HL-60 (cell line): ENCODE measurements around the gene YTHDF1.
"Not testable (repeated sequence)": the region's sequence is repeated elsewhere in the genome, so short reads cannot be mapped to it uniquely, and the experiment has no call there.

Source experiments
- DNase-seq, 2 experiments: peaks; one replicate each; pipeline ENCODE4 v3.0.0-alpha.2; 2010 to 2020; ENCODE audit warnings: low read depth in 1 of 2, low spot score in 1 of 2
- H3K27ac ChIP-seq: fragments of 250-450 bp; sonication (Bioruptor Pico); replicated peaks from 2 replicates; pipeline ENCODE4 v1.5.1; 2020; ENCODE audit warnings: mild to moderate bottlenecking, moderate library complexity
- H3K27me3 ChIP-seq: fragments of 250-450 bp; sonication (Bioruptor Pico); 2 replicates; pipeline ENCODE4 v1.5.1; 2021; ENCODE audit warnings: mild to moderate bottlenecking, moderate library complexity; ENCODE audit not compliant: insufficient read depth, poor library complexity, severe bottlenecking
- H3K4me3 ChIP-seq: replicated peaks from 2 replicates; pipeline ENCODE4 v1.5.1; 2011; ENCODE audit warnings: mild to moderate bottlenecking, control low read depth, low read length; ENCODE audit not compliant: insufficient read depth
- GABPA ChIP-seq: IDR thresholded peaks from 2 replicates; pipeline ENCODE4 v1.6.1; 2012; ENCODE audit warnings: low read depth
- POLR2AphosphoS5 ChIP-seq: IDR thresholded peaks from 2 replicates; pipeline ENCODE4 v1.6.1; 2012; ENCODE audit warnings: low read depth
- SPI1 ChIP-seq: IDR thresholded peaks from 2 replicates; pipeline ENCODE4 v1.6.1; 2012; ENCODE audit warnings: low read depth, mild to moderate bottlenecking, borderline replicate concordance
- TF ChIP-seq, protein P1 (sequence below): IDR thresholded peaks from one replicate; pipeline ENCODE4 v1.5.1; 2011; ENCODE audit warnings: low read length, control low read depth, inconsistent platforms; ENCODE audit not compliant: insufficient read depth
- TF ChIP-seq, protein P2 (sequence below): IDR thresholded peaks from 2 replicates; pipeline ENCODE4 v1.6.1; 2012; ENCODE audit warnings: low read depth; ENCODE audit not compliant: insufficient replicate concordance

Gene YTHDF1

DNA sequence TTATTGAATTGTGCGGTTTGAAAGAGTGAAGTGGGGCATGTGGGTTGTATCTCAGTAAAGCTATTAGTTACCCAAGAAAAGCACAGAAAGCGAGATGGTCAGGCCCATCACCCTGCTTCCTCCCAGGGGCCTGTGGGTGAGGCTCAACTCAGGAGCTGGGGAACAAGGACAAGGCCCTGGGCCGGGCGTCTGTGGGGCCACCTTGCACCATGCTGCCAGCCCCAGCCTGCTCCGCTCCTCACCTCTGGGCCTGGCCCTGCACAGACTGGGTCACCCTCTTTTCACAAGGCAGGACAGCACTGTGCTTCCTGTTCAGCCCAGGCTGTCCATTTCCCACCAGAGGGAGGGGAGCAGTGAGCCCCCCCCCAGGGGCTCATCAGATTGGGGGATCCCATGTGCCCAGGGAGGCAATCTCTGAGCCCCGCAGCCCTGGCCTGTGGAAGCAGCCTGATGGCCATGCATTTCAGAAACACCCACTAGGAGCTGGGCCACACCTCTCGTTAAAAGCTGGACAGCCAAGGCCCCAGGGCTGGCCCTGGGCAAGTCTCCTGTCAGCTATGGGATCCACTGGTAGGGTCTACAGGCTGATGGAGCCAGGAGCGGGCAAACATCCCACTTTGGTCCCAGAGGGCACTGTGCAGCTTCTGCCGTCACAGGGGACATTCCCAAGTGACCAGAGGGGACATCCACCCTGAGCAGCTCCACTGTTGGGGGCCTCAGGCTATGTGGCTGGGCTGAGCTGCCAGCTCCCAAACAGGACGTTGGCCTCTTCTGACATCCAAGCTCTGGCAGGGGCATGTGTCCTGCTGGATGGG is 55.9 kb downstream of the YTHDF1 start:
- TF ChIP-seq POLR2AphosphoS5 = no peak
- no peak for TF ChIP-seq GABPA
- TF ChIP-seq, protein P1, sequence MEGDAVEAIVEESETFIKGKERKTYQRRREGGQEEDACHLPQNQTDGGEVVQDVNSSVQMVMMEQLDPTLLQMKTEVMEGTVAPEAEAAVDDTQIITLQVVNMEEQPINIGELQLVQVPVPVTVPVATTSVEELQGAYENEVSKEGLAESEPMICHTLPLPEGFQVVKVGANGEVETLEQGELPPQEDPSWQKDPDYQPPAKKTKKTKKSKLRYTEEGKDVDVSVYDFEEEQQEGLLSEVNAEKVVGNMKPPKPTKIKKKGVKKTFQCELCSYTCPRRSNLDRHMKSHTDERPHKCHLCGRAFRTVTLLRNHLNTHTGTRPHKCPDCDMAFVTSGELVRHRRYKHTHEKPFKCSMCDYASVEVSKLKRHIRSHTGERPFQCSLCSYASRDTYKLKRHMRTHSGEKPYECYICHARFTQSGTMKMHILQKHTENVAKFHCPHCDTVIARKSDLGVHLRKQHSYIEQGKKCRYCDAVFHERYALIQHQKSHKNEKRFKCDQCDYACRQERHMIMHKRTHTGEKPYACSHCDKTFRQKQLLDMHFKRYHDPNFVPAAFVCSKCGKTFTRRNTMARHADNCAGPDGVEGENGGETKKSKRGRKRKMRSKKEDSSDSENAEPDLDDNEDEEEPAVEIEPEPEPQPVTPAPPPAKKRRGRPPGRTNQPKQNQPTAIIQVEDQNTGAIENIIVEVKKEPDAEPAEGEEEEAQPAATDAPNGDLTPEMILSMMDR = no peak
- TF ChIP-seq, protein P2, sequence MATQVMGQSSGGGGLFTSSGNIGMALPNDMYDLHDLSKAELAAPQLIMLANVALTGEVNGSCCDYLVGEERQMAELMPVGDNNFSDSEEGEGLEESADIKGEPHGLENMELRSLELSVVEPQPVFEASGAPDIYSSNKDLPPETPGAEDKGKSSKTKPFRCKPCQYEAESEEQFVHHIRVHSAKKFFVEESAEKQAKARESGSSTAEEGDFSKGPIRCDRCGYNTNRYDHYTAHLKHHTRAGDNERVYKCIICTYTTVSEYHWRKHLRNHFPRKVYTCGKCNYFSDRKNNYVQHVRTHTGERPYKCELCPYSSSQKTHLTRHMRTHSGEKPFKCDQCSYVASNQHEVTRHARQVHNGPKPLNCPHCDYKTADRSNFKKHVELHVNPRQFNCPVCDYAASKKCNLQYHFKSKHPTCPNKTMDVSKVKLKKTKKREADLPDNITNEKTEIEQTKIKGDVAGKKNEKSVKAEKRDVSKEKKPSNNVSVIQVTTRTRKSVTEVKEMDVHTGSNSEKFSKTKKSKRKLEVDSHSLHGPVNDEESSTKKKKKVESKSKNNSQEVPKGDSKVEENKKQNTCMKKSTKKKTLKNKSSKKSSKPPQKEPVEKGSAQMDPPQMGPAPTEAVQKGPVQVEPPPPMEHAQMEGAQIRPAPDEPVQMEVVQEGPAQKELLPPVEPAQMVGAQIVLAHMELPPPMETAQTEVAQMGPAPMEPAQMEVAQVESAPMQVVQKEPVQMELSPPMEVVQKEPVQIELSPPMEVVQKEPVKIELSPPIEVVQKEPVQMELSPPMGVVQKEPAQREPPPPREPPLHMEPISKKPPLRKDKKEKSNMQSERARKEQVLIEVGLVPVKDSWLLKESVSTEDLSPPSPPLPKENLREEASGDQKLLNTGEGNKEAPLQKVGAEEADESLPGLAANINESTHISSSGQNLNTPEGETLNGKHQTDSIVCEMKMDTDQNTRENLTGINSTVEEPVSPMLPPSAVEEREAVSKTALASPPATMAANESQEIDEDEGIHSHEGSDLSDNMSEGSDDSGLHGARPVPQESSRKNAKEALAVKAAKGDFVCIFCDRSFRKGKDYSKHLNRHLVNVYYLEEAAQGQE = no peak
- TF ChIP-seq SPI1 = no peak
- peaks cover 2% of the 10 kb centered on the region for H3K27me3 ChIP-seq
- H3K4me3 ChIP-seq = no peak overlapping the region
- no peak for DNase-seq
- H3K27ac ChIP-seq = no peak overlapping the region

DNA sequence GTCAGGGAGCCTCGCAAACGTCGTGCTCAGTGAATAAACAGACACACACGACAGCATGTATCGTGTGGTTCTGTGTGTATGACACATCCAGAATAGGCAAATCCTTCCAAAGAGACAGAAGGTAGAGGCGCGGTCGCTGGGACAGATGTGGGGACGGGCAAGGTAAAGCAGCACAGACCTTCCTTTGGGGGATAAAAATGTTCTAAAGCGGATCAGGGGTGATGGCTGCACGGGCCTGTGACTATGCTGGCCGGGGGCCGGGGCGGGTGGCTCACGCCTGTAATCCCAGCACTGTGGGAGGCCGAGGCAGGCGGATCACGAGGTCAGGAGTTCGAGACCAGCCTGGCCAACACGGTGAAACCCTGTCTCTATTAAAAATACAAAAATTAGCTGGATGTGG is 56.7 kb downstream of the YTHDF1 start:
- not testable (repeated sequence) for H3K4me3 ChIP-seq, H3K27me3 ChIP-seq, DNase-seq, H3K27ac ChIP-seq

DNA sequence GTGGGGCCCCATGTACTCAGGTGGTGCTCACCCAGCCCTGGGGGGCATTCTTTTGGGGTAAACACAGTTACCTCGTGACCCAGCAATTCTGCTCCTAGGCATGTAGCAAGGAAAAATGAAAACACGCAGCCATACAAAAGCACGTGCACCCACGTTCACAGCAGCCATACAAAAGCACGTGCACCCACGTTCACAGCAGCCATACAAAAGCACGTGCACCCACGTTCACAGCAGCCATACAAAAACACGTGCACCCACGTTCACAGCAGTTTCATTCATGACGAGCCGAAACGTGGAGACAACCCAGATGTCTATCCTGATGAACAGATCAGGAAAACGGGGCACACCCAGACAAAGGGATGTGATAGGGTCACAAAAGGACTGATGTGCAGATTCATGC is 57.1 kb downstream of the YTHDF1 start:
- no peak for DNase-seq
- no peak overlapping the region for H3K27ac ChIP-seq
- peaks cover 2% of the 10 kb centered on the region for H3K27me3 ChIP-seq
- no peak for TF ChIP-seq GABPA
- H3K4me3 ChIP-seq = no peak overlapping the region

DNA sequence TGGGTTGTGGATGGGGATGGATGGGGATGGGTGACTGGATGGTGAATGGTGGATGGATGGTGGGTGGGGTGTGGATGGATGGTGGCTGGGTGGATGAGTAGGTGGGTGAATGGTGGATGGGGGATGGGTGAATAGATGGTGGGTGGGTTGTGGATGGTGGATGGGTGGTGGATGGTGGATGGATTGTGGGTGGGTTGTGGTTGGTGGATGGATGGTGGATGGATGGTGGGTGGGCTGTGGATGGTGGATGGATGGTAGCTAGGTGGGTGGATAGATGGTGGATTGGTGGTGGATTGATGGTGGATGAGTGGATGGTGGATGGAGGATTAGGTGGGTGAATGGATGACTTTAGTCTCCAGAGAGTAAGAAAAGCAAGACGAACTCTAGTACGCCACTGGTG is 57.6 kb downstream of the YTHDF1 start:
- TF ChIP-seq GABPA = no peak
- TF ChIP-seq, protein P2 = no peak
- TF ChIP-seq SPI1 = no peak
- TF ChIP-seq, protein P1 = no peak
- no peak for TF ChIP-seq POLR2AphosphoS5
- DNase-seq = no peak
- H3K27me3 ChIP-seq = peaks cover 5% of the 10 kb centered on the region
- no peak overlapping the region for H3K27ac ChIP-seq
- H3K4me3 ChIP-seq = no peak overlapping the region

DNA sequence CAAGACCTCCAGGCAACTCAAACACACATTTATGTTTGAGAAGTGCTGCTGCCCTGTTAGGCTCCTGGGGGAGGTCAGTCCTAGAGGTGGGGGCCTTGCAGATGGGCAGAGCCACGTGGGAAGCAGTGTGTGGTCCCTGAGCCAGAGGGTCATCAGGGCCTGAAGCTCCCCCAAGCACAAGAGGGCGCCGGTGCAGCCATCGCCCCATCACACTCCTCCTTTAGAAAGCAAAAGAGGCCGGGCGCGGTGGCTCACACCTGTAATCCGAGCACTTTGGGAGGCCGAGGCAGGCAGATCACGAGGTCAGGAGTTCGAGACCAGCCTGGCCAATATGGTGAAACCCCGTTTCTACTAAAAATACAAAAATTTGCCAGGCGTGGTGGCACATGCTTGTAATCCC is 58.5 kb downstream of the YTHDF1 start:
- not testable (repeated sequence) for H3K27ac ChIP-seq, DNase-seq, H3K27me3 ChIP-seq, H3K4me3 ChIP-seq
